OCI-M2 (cell line): ENCODE data around the gene INSL3.
A peak's percentile ranks its signal among the peaks of the same experiment; 100 is the strongest.

ENCODE experiments used
- DNase-seq: peaks from one replicate; lab custom pipeline; 2025; ENCODE audit not compliant: unreplicated experiment; lab: John Stamatoyannopoulos, UW

INSL3 gene

GRCh38 chr19:17821190-17821589 lies at the start of gene INSL3:
TSS of gene INSL3 (minus strand) at chr19:17821519. CDS start at chr19:17821506, 13 bp downstream.
- no peak for DNase-seq

- DNase-seq, result no peak
Observed at GRCh38 chr19:17869114-17869608, 47.8 kb upstream of the INSL3 start.

- DNase-seq, result no peak
Observed at GRCh38 chr19:17868669-17869068, 47.4 kb upstream of the INSL3 start.

- no peak for DNase-seq
Observed at GRCh38 chr19:17866964-17867486, 45.7 kb upstream of the INSL3 start.

GRCh38 chr19:17866312-17866963 lies 45.1 kb upstream of the INSL3 start:
- DNase-seq, result no peak

GRCh38 chr19:17865364-17866311 lies 44.3 kb upstream of the INSL3 start:
- no peak for DNase-seq

GRCh38 chr19:17863520-17864182 lies 42.3 kb upstream of the INSL3 start:
- DNase-seq, result no peak

- DNase-seq, result no peak
Observed at GRCh38 chr19:17862711-17863519, 41.6 kb upstream of the INSL3 start.

GRCh38 chr19:17861542-17862402 lies 40.5 kb upstream of the INSL3 start:
- DNase-seq, result no peak

- DNase-seq, result no peak
Observed at GRCh38 chr19:17860993-17861360, 39.7 kb upstream of the INSL3 start.

- no peak for DNase-seq
Observed at GRCh38 chr19:17860331-17860992, 39.1 kb upstream of the INSL3 start.

- peak; percentile 89 for DNase-seq
Observed at GRCh38 chr19:17859533-17860330, 38.4 kb upstream of the INSL3 start, which contains the start of gene RPL18A. TSS of gene RPL18A (plus strand) at chr19:17859910. CDS start at chr19:17859957, 47 bp downstream.

GRCh38 chr19:17855280-17856152 lies 34.2 kb upstream of the INSL3 start:
- peak; percentile 67 for DNase-seq

- DNase-seq, result no peak
Observed at GRCh38 chr19:17854061-17854460, 32.7 kb upstream of the INSL3 start.

- no peak for DNase-seq
Observed at GRCh38 chr19:17848595-17849292, 27.4 kb upstream of the INSL3 start.

GRCh38 chr19:17847538-17848366 lies 26.4 kb upstream of the INSL3 start, which contains the start of gene JAK3:
TSS of gene JAK3 (minus strand) at chr19:17847982. CDS start at chr19:17844417, 3,565 bp downstream.
- DNase-seq, result no peak
